Renal cortical epithelial cell (primary cell): ENCODE measurements around the gene CNOT10. TPM values are rescaled to one million over a fixed set of nuclear protein-coding genes. Genes with fewer than 3 reads are reported as not detected.

ENCODE experiments used
- DNase-seq: peaks from one replicate; pipeline ENCODE4 v3.0.0-alpha.2; 2011; ENCODE audit warnings: low read depth
- total RNA-seq: library from RNA; depleted of rRNA; stranded (reverse); fragments of >200 nt; gene quantifications from 2 replicates; pipeline ENCODE4 v1.2.3, GENCODE V29; 2014

Gene CNOT10
- total RNA-seq, 1 donor from 2014 or later = 24.3 TPM

DNA sequence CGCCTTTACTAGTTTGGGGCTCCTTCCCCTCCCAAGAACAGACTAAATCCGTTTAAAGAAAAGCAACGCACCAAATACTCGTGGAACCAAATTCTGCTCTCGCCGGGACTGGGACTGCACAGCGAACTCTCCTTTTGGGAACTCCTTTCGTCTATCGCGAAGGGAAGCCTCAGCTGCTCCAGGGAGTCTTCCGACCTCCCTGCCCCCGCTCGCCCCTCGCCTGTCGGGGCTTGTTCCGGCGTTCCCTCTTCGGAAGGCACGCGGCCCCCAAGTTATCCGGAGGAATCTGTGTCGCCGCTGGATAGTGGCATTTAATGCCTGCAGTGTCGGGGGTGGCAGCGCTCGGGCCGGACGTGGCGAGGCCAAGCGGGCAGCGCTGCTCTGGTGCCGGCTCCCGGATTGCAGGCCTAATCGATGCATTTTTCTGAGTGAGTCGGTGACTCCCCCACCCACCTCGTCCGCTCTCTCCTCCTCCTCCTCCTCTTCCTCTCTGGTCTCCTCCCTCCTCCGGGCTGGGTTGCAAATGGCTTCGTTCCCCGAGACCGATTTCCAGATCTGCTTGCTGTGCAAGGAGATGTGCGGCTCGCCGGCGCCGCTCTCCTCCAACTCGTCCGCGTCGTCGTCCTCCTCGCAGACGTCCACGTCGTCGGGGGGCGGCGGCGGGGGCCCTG, 132.7 kb downstream of the CNOT10 start, which contains the start of gene TRIM71:
TSS of gene TRIM71 (plus strand) at position 440 of the 671 bp plus-strand sequence. CDS start at position 524, 84 bp downstream.
- no peak for DNase-seq

DNA sequence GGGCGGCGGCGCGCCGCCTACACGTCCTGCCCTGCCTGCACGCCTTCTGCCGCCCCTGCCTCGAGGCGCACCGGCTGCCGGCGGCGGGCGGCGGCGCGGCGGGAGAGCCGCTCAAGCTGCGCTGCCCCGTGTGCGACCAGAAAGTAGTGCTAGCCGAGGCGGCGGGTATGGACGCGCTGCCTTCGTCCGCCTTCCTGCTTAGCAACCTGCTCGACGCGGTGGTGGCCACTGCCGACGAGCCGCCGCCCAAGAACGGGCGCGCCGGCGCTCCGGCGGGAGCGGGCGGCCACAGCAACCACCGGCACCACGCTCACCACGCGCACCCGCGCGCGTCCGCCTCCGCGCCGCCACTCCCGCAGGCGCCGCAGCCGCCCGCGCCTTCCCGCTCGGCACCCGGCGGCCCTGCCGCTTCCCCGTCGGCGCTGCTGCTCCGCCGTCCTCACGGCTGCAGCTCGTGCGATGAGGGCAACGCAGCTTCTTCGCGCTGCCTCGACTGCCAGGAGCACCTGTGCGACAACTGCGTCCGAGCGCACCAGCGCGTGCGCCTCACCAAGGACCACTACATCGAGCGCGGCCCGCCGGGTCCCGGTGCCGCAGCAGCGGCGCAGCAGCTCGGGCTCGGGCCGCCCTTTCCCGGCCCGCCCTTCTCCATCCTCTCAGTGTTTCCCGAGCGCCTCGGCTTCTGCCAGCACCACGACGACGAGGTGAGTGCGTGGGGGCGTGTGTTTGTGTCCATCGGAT, 133.4 kb downstream of the CNOT10 start:
- DNase-seq = no peak

DNA sequence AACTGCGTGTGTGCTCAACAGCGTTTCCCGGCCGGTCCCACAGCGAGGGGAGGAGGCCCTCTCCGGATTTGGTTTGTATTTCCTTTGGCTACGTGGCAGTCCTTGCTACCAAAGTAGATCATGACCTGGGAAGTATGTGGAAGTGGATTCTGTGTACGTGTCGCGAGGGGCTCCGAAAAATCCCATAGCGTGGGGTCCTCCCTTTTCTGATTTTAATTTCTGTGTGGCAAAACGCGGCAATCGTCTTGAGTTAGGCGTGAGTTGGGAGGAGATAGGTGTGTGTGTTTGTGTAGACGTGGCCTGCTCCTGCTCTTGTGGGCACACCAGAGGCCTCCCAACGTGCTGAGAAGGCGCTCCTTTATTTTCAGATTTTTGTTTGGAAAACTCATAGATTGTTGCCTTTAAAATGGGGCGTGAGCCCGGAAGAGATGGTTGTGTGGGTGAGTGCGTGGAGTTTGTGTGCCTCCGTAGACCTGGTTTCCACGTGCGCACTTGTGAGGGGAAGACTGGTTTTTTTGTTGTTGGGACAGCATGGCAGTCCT, 134.1 kb downstream of the CNOT10 start:
- DNase-seq = no peak

DNA sequence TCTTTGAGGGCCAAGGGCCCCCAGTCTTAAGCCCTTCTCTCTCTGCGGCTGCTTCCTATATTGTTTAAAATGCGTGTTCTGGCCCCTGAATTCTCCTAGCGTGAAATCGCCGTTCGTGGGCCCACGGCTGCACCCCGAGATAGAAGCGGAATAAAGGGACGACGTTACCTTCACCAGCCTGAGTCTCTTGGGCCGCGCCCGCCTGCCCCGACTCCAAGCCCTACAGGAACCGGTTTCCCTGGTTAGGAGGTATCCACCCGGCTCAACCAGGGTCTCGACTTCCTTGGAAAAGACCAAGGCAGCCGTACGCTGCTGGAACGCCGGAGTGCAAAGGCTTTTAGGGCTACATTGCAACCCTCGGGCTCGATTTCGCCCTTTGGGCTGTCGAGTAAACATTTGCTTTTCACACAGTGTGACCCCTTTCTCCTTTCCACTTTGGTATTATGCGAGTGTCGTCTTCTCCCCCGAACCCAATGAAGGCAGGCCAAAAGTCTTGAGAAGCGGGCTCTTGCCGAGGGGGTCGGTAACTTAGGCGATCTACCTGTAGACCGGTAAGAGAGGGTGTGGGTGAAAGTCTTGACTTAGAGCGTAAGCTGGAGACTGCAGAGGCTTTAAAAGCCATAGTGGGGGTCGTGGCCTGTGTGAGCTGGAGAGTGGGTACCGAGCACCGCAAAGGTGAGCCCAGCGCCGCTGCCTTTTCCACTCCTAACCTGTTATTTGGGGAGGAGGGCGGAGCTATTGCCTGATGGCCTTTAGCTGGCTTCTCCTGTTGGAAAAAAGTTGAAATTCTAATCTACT, 134.8 kb downstream of the CNOT10 start:
- DNase-seq = no peak

DNA sequence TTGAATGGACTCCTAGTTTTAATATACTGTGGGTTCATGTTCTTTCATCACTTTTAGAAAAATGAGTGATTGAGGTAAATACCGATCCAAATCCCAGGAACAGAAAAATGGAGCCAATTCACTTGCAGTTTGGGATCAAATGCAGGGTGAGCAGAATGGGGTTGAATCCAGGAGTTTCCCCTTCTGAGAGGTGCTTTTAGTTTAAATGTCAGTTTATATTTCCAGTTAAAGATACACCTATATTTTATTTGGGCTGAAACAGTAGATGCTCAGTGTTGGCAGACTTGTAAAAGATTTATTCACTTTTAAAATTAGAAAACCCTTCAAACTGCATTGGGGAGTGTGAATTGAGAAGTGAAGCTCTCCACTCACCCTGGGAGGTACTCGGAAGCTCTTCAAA, 135.4 kb downstream of the CNOT10 start:
- DNase-seq = no peak

DNA sequence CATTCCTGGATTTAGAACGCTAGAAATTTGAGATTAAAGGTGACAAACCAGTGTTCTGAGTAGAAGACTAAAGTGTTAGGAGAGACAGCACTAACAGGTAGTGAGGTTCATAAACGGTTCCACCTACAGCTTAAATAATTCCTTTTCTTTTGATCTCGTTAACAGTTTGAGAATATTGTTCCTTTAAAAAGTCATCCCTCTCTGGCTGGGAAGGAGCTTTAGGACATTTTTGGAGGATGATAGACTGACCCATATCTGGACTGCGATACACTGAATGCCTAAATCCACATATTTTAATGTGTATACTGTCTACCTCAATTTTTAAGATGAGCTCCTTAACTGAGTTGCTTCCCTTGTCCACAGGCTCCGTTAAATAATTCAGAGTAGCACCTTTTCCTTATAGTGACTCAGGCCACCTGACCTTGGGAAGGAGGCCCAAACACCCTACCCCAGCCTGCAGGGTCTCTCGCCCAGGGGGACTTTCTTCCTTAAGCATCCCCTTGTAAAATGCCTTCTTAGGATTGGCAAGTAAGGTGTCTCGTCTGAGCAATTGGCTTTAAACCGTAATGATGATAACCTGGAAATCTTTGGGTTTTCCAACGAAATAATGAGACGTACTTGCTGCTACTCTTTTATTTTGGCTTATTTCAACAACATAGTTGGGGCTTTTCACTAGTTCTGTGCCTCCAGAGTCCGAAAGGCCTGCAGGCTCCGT, 136.1 kb downstream of the CNOT10 start:
- DNase-seq = no peak

DNA sequence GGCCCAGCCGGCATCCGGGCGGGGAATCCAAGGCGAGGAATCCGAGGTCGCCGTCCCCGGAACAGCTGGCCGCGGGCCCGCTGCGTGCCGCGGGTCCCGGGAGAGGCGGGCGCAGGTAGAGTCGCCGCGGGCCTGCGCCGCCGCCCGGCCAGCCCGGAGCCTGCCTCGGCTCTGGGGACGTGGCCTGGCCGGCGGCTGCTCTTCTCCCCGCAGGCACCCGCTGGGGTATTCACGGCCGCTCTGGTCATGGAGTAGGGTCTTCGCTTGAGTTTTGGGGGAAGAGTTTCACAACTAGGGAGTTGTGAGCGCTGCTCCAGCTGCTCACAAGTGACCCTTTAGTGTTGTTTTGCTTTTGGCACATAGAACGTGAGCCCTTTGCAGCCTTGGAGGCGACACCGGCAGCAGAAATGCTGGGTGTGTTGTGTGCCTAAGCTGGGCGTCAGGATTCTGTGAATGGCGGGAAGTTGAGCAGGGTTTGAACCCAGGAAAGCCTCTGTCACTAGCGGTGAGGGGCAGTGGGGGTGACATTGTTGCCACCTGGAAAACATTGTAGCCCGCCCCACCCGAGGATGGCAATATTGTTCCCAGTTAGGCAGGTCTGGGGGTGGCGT, 136.8 kb downstream of the CNOT10 start:
- no peak for DNase-seq

DNA sequence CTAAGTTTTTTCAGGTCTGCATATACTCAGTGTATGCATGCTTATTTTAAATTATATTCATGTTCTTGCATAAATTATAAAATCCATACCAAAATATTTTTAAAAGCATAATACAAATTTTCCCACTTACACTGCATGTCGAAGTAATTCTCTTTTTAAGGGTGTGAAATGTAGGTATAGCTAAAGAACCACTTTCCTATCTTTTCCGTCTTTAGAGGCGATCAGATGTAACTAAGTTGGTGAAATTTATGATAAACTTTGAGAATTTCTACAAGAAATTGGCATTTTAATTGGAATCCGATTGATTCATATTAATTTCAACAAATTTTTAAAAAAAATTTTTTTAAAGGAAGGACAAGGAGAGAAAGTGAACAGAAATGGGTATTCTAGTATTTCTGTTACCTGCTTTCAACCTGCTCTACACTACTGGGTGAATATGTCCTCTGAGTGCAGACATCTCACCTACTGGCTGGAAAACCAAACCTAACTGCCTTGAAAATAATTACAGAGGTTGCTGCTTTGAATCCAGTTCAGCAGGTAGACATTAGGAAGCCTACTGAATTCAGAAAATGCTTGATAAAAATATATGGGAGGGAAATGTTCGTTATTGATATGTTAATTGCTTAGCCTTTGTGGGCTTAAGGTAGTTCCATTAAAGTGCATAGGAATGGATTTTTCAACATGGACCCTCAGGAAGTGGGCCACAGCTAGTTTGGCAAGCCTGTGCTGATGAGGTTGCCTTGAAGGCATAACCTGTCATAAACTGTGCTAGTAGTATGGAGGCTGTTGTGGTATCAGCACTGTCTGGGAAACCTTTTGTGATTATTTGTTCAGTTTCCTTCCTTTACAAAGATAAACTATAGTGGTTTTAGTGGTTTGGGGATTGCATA, 137.9 kb downstream of the CNOT10 start:
- no peak for DNase-seq

Other genes with a start within 250 kb of the CNOT10 start
- gene CMTM6, start 182.3 kb upstream of the CNOT10 start, total RNA-seq = 75.6 and 242 TPM in 2 replicates
- gene DYNC1LI1, start 114.3 kb upstream of the CNOT10 start, total RNA-seq = 46.7 and 53.7 TPM in 2 replicates
- 0.65 and 0.87 TPM in 2 replicates for gene TRIM71, start 132.8 kb downstream of the CNOT10 start, total RNA-seq